Ovary (tissue), 9 donors: ENCODE results near the gene OR6M1. TPM values are rescaled to one million over a fixed set of nuclear protein-coding genes. Genes with fewer than 3 reads are reported as not detected.

Source experiments
- DNase-seq, 5 donors: peaks; one replicate each; pipeline ENCODE4 v3.0.0-alpha.2; 2019 to 2020
- H3K27ac ChIP-seq, 2 donors: fragments of 200-600 bp; one replicate each; pipeline versions ENCODE4 v1.5.1 to v1.8.0; 2019 to 2022
- H3K27me3 ChIP-seq: fragments of 200-600 bp; one replicate; pipeline ENCODE4 v1.8.0; 2022
- H3K36me3 ChIP-seq: fragments of 200-600 bp; sonication (generic); one replicate; pipeline ENCODE4 v1.5.1; 2019
- H3K4me1 ChIP-seq: one replicate; pipeline ENCODE4 v1.8.1; 2013; ENCODE audit warnings: mild to moderate bottlenecking, moderate library complexity; ENCODE audit not compliant: insufficient read depth
- H3K4me3 ChIP-seq: fragments of 200-600 bp; sonication (generic); one replicate; pipeline ENCODE4 v1.5.1; 2017
- H3K9me3 ChIP-seq, 2 donors: fragments of 200-600 bp in 1 of 2; sonication (generic) in 1 of 2; one replicate each; pipeline versions ENCODE4 v1.5.1 to v1.8.1; 2013 to 2019; ENCODE audit warnings: mild to moderate bottlenecking in 1 of 2, moderate library complexity in 1 of 2
- EP300 ChIP-seq: sonication (generic); formaldehyde crosslinking; IDR thresholded peaks from one replicate; pipeline ENCODE4 v1.6.1; 2017; ENCODE audit warnings: antibody characterized with exemption
- POLR2A ChIP-seq: fragments of 450-650 bp; IDR thresholded peaks from one replicate; pipeline ENCODE4 v1.6.1; 2017; ENCODE audit warnings: antibody characterized with exemption, mild to moderate bottlenecking, moderate library complexity
- WGBS, 3 donors: extraction: QIAGEN DNeasy Blood & Tissue Kit in 1 of 3; methylation state at CpG; one replicate each; pipeline versions ENCODE4 v1.1.5 to v1.1.7; 2013 to 2017; 5-methylcytosine and 5-hydroxymethylcytosine counted together
- intact Hi-C, 4 donors: fragments of 100-400 bp; cut with DNase I; formaldehyde crosslinking; loops; one replicate each; pipeline versions ENCODE4 v1.11.0 to v1.15.1; 2022 to 2023
- polyA plus RNA-seq, 2 donors: library from polyadenylated mRNA; stranded (reverse); fragments of 200-250 nt in 1 of 2; fragments of 350-450 nt in 1 of 2; fragmentation: Illumina TruSeq in 1 of 2; extraction: RNeasy Lipid Tissue Mini Kit (QIAGEN cat#74804) in 1 of 2; gene quantifications; one replicate each; pipeline ENCODE4 v1.2.3, GENCODE V29; 2013 to 2014
- total RNA-seq, 7 donors: library from RNA; depleted of rRNA in 2 of 7; stranded (reverse); fragments of >200 nt in 2 of 7; fragmentation: NEBNext Ultra II Directional in 3 of 7; extraction: Animal tissue kit (Norgen Biotek cat#: 25700) in 3 of 7; gene quantifications; one replicate each; pipeline versions ENCODE4 v1.1.0 to v1.2.4, GENCODE V29; 2016 to 2023
- TF ChIP-seq, protein P1 (sequence below), 3 donors: fragments of 450-650 bp in 2 of 3; fragments of 200-600 bp in 1 of 3; IDR thresholded peaks; one replicate each; pipeline versions ENCODE4 v1.5.1 to v1.8.0; 2016 to 2022; ENCODE audit warnings: antibody characterized with exemption in 3 of 3, mild to moderate bottlenecking in 1 of 3
- donor health status: DM: no; HTN: no; CAD: no; lungs with moderate emphysema.
- donor health status: DM: no; HTN: no; CAD: no.
- donor health status: Bipolar disorder and iron deficiency.
- donor health status: DM: yes; HTN: yes; CAD: no.
- donor health status: DM: no; HTN: no; CAD: no.
- donor health status: DM: yes; HTN: yes; CAD: no.

Gene OR6M1
- total and polyA plus RNA-seq, 9 donors = not detected

DNA sequence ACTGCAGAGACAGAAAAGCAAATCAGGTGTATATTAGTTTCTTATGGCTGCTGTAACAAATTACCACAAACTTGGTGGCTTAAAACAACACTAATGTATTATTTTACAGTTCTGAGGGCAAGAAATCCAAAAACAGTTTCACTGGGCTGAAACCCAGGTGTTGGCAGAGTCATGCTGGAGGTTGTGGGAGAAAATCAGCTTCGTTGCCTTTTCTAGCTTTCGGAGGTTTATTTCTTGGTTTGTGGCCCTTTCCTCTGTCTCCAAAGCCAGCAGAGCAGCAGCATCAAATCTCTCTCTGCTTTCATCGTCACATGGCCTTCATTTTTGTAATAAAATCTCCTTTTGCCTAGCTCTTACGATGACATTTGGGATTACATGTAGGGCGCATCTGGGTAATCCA lies 33.0 kb upstream of the OR6M1 start:
- no peak for TF ChIP-seq POLR2A
- TF ChIP-seq, protein P1, sequence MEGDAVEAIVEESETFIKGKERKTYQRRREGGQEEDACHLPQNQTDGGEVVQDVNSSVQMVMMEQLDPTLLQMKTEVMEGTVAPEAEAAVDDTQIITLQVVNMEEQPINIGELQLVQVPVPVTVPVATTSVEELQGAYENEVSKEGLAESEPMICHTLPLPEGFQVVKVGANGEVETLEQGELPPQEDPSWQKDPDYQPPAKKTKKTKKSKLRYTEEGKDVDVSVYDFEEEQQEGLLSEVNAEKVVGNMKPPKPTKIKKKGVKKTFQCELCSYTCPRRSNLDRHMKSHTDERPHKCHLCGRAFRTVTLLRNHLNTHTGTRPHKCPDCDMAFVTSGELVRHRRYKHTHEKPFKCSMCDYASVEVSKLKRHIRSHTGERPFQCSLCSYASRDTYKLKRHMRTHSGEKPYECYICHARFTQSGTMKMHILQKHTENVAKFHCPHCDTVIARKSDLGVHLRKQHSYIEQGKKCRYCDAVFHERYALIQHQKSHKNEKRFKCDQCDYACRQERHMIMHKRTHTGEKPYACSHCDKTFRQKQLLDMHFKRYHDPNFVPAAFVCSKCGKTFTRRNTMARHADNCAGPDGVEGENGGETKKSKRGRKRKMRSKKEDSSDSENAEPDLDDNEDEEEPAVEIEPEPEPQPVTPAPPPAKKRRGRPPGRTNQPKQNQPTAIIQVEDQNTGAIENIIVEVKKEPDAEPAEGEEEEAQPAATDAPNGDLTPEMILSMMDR (IDR thresholded peaks at IDR 0.05) = no peak
- no peak for TF ChIP-seq EP300
- H3K9me3 ChIP-seq = no peaks in the 10 kb centered on the region
- whole genome bisulfite sequencing, 3 donors = 88 to 95% (median 89%) methylated on average over 5 of the region's 5 CpGs
- no peaks in the 10 kb centered on the region for H3K27me3 ChIP-seq
- no peak for DNase-seq
- no peak overlapping the region for H3K27ac ChIP-seq
- H3K36me3 ChIP-seq = no peaks in the 10 kb centered on the region
- no peak overlapping the region for H3K4me3 ChIP-seq
- intact Hi-C loops = no loop called here
- H3K4me1 ChIP-seq = no peaks in the 10 kb centered on the region

DNA sequence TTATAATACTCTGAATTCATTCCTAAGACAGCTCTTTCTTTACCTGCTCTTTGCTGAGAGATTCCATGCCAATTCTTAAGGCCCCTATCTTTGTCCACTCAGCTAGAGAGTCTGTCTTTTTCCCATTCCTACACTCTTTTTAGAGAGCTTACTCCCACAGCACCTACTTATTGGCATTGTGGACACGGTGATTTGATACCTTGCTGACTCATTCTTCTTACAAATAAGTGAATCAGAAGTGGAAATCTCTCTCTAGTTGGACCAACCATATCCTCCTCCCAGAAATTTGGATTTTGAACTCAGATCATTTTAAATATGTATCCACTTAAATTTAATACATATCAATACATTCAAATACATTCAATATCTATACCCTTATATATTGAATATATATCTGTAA lies 32.5 kb upstream of the OR6M1 start:
- 60 to 70% (median 63%) methylated on average over 1 of the region's 1 CpG for WGBS, 3 donors
- Histone ChIP-seq H3K27ac (no peak overlapping the region), H3K9me3 (no peaks in the 10 kb centered on the region), H3K36me3 (no peaks in the 10 kb centered on the region), H3K4me1 (no peaks in the 10 kb centered on the region), H3K27me3 (no peaks in the 10 kb centered on the region), H3K4me3 (no peak overlapping the region)
- DNase-seq = no peak
- TF ChIP-seq, protein P1 (IDR thresholded peaks at IDR 0.05) = no peak
- no peak for TF ChIP-seq POLR2A
- TF ChIP-seq EP300 = no peak
- intact Hi-C loops = no loop called here

DNA sequence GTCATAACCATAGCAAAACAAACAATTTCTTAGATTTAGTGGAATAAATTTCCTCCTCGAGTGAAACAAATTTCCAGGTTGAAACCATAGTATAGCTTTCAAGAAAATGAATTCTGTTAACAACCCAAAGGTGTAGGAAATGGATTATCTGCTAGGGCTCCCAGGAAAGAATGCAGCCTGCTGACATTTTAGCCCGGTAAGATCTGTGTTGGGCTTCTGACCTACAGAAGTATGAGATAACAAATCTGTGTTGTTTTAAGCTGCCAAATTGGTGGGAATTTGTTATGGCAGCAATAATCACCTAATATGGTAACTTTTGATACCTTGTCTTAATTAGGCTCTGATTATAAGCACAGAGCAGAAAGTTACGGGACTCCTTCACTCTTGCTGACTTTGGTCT lies 32.0 kb upstream of the OR6M1 start:
- TF ChIP-seq POLR2A = no peak
- no peak for TF ChIP-seq EP300
- TF ChIP-seq, protein P1 (IDR thresholded peaks at IDR 0.05) = no peak
- Histone ChIP-seq H3K9me3 (no peaks in the 10 kb centered on the region), H3K27ac (no peak overlapping the region), H3K27me3 (no peaks in the 10 kb centered on the region), H3K36me3 (no peaks in the 10 kb centered on the region), H3K4me3 (no peak overlapping the region), H3K4me1 (no peaks in the 10 kb centered on the region)
- WGBS, 3 donors = 27 to 40% (median 29%) methylated on average over 3 of the region's 3 CpGs
- intact Hi-C loops = no loop called here
- no peak for DNase-seq

GRCh38 chr11:123833095-123833494 lies 26.9 kb upstream of the OR6M1 start:
- H3K27ac ChIP-seq = no peak overlapping the region
- no peaks in the 10 kb centered on the region for H3K4me1 ChIP-seq
- intact Hi-C loops = no loop called here
- no peaks in the 10 kb centered on the region for H3K27me3 ChIP-seq
- TF ChIP-seq POLR2A (no peak), EP300 (no peak)
- TF ChIP-seq, protein P1 (IDR thresholded peaks at IDR 0.05) = no peak
- no peak overlapping the region for H3K4me3 ChIP-seq
- H3K9me3 ChIP-seq = no peaks in the 10 kb centered on the region
- no peak for DNase-seq
- H3K36me3 ChIP-seq = no peaks in the 10 kb centered on the region
- 70 to 82% (median 81%) methylated on average over 2 of the region's 2 CpGs for WGBS, 3 donors

DNA sequence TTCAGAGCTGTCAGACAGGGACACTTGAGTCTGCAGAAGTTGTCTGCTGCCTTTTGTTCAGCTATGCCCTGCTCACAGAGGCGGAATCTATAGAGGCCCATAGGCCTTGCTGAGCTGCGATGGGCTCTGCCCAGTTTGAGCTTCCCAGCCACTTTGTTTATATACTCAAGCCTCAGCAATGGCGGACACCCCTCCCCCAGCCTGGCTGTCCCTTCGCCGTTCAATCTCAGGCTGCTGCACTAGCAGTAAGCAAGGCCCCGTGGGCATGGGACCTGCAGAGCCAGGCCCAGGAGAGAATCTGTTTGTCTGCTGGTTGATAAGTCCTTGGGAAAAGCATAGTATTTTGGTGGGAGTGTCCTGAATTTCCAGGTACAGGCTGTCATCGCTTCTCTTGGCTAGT lies 23.6 kb upstream of the OR6M1 start:
- 91 to 93% (median 92%) methylated on average over 7 of the region's 7 CpGs for WGBS, 3 donors

More for the DNA sequence above, 23.6 kb upstream of the OR6M1 start:
- no peak for DNase-seq
- TF ChIP-seq, protein P1 (IDR thresholded peaks at IDR 0.05) = no peak
- TF ChIP-seq POLR2A (no peak), EP300 (no peak)
- Histone ChIP-seq H3K36me3 (no peaks in the 10 kb centered on the region), H3K27ac (no peak overlapping the region), H3K4me1 (no peaks in the 10 kb centered on the region), H3K9me3 (no peaks in the 10 kb centered on the region), H3K4me3 (no peak overlapping the region), H3K27me3 (no peaks in the 10 kb centered on the region)
- intact Hi-C loops = no loop called here
